PC-3 (cell line): Measurements from ENCODE around the gene REN.

ENCODE experiments used
- CTCF ChIP-seq: fragments of 300-600 bp; sonication (generic); conservative IDR thresholded peaks from 2 replicates; pipeline ENCODE4 v1.5.1; 2017; ENCODE audit warnings: antibody characterized with exemption, low read depth, mild to moderate bottlenecking, low read length
- EZH2 ChIP-seq: fragments of 300-600 bp; sonication (generic); IDR thresholded peaks from one replicate; pipeline ENCODE4 v1.6.1; 2017; ENCODE audit warnings: antibody characterized with exemption, mild to moderate bottlenecking, low read length; ENCODE audit not compliant: unreplicated experiment

GRCh38 chr1:204141131-204141530 lies 25.0 kb downstream of the REN start:
- TF ChIP-seq CTCF (no peak), EZH2 (no peak)
